ENCODE measurements around the gene TMSB15C. TPM values are rescaled to one million over a fixed set of nuclear protein-coding genes. Genes with fewer than 3 reads are reported as not detected.
"Not testable (repeated sequence)": the region's sequence is repeated elsewhere in the genome, so short reads cannot be mapped to it uniquely, and the experiment has no call there.

Gene TMSB15C
- not detected for total RNA-seq (2021; ENCODE audit: unreplicated experiment)
- polyA plus RNA-seq (2012), result 0.03 TPM in 1 of 2 replicates, not detected in the other
- not detected for Bru-seq, nascent RNA
- not detected for BruChase-seq, experiment 1, labeled RNA remaining after a 6-hour chase
- not detected for BruChase-seq, experiment 2, labeled RNA remaining after a 2-hour chase
- long read RNA-seq, result 0 reads

GRCh38 chrX:104075778-104076445 is at the start of gene TMSB15C:
TMSB15C (minus strand) TSS chrX:104076236.
- H3K9me2 ChIP-seq (ENCODE audit: insufficient read depth); ATAC-seq; RAD21 ChIA-PET (ENCODE audit: low non-redundant PET in 1 of 2, low total read pairs in 2 of 2, uncharacterized antibody in 2 of 2, unreplicated experiment in 2 of 2); CTCF ChIA-PET; H2AFZ ChIP-seq (ENCODE audit: low read depth, low read length, poor library complexity, severe bottlenecking); H3K4me2 ChIP-seq (ENCODE audit: low read length); DNase-seq (ENCODE audit: low read depth, low spot score); H3K79me2 ChIP-seq (ENCODE audit: insufficient read depth, low read length); intact Hi-C loops (cut with micrococcal nuclease); POLR2A ChIA-PET; H3K27ac ChIP-seq (ENCODE audit: low read depth, low read length); H3K27me3 ChIP-seq (ENCODE audit: insufficient read depth, low read length); H4K20me1 ChIP-seq (ENCODE audit: insufficient read depth); H3K4me3 ChIP-seq (replicated peaks in 1 of 2; ENCODE audit: low read depth in 1 of 2, low read length in 2 of 2); H3K36me3 ChIP-seq (ENCODE audit: control insufficient read depth in 1 of 2, insufficient read depth in 2 of 2, low read length in 2 of 2); H3K4me1 ChIP-seq (ENCODE audit: control insufficient read depth in 1 of 2, insufficient read depth in 2 of 2, low read length in 2 of 2); BruUV-seq (replicated peaks); H3K9me3 ChIP-seq (ENCODE audit: control insufficient read depth in 1 of 2, insufficient read depth in 1 of 2, low read depth in 1 of 2, low read length in 2 of 2); H3K9ac ChIP-seq (ENCODE audit: low read length): not testable (repeated sequence)

- H3K4me2 ChIP-seq (ENCODE audit: low read length), result no peak overlapping the region
- no peak overlapping the region for H3K9ac ChIP-seq (ENCODE audit: low read length)
- intact Hi-C loops (cut with micrococcal nuclease), result no loop called here
- no peaks in the 10 kb centered on the region for H3K79me2 ChIP-seq (ENCODE audit: insufficient read depth, low read length)
- no peak for ATAC-seq
- H3K4me1 ChIP-seq (ENCODE audit: control insufficient read depth in 1 of 2, insufficient read depth in 2 of 2, low read length in 2 of 2), result no peaks in the 10 kb centered on the region
- no peaks in the 10 kb centered on the region for H4K20me1 ChIP-seq (ENCODE audit: insufficient read depth)
- TF ChIP-seq FOSL1 (IDR thresholded peaks at IDR 0.05; ENCODE audit: low read depth), result no peak
- no peak for TF ChIP-seq ATF3 (IDR thresholded peaks at IDR 0.05)
- no peak for TF ChIP-seq SIN3A (IDR thresholded peaks at IDR 0.05; ENCODE audit: low read depth)
- no peak for TF ChIP-seq JUND (IDR thresholded peaks at IDR 0.05)
- TF ChIP-seq ZFX (IDR thresholded peaks at IDR 0.05), result no peak
- no peak for TF ChIP-seq YY1 (IDR thresholded peaks at IDR 0.05; ENCODE audit: extremely low read depth, insufficient replicate concordance, low read depth, low read length)
- TF ChIP-seq CTCF (IDR thresholded peaks at IDR 0.05 in 2 of 3, conservative IDR thresholded peaks at IDR 0.05 in 1 of 3; ENCODE audit: borderline replicate concordance in 1 of 3, insufficient read depth in 1 of 3, low read depth in 2 of 3, low read length in 2 of 3), result no peak
- no peak for TF ChIP-seq ZBTB33 (IDR thresholded peaks at IDR 0.05; ENCODE audit: extremely low read depth, insufficient replicate concordance, low read length)
- H3K36me3 ChIP-seq (ENCODE audit: control insufficient read depth in 1 of 2, insufficient read depth in 2 of 2, low read length in 2 of 2), result no peaks in the 10 kb centered on the region
- POLR2A ChIA-PET, result no interaction called here
- H3K9me2 ChIP-seq (ENCODE audit: insufficient read depth), result no peaks in the 10 kb centered on the region
- no peaks in the 10 kb centered on the region for H3K27me3 ChIP-seq (ENCODE audit: insufficient read depth, low read length)
- CTCF ChIA-PET, result no interaction called here
- no peak overlapping the region for H3K27ac ChIP-seq (ENCODE audit: low read depth, low read length)
- no TSS peak for BruUV-seq (replicated peaks)
- DNase-seq (ENCODE audit: low read depth, low spot score), result no peak
- no peaks in the 10 kb centered on the region for H3K9me3 ChIP-seq (ENCODE audit: control insufficient read depth in 1 of 2, insufficient read depth in 1 of 2, low read depth in 1 of 2, low read length in 2 of 2)
- RAD21 ChIA-PET (ENCODE audit: low non-redundant PET in 1 of 2, low total read pairs in 2 of 2, uncharacterized antibody in 2 of 2, unreplicated experiment in 2 of 2), result no interaction called here
- H2AFZ ChIP-seq (ENCODE audit: low read depth, low read length, poor library complexity, severe bottlenecking), result no peak overlapping the region
- no peak overlapping the region for H3K4me3 ChIP-seq (replicated peaks in 1 of 2; ENCODE audit: low read depth in 1 of 2, low read length in 2 of 2)
Measured at GRCh38 chrX:104122829-104123228, 46.8 kb upstream of the TMSB15C start.

All from HCT116 (cell line).